K562 (cell line): ENCODE results near the gene MECR. TPM values are rescaled to one million over a fixed set of nuclear protein-coding genes. Genes with fewer than 3 reads are reported as not detected.
A peak's percentile ranks its signal among the peaks of the same experiment; 100 is the strongest.

ENCODE experiments used
- ARID3B ChIP-seq: fragments of 250-450 bp; sonication (Bioruptor Pico); IDR thresholded peaks from 2 replicates; pipeline ENCODE4 v1.4.0; 2020; ENCODE audit warnings: borderline replicate concordance
- ARID4B ChIP-seq: sonication (generic); formaldehyde crosslinking; IDR thresholded peaks from 2 replicates; pipeline ENCODE4 v1.8.0; 2022; ENCODE audit warnings: mild to moderate bottlenecking, missing genetic modification reagents
- MEF2A ChIP-seq: IDR thresholded peaks from 2 replicates; pipeline ENCODE4 v1.6.1; 2011; ENCODE audit warnings: low read depth, mild to moderate bottlenecking, low read length, moderate library complexity; ENCODE audit not compliant: control insufficient read depth
- NCOA6 ChIP-seq: fragments of 450-650 bp; IDR thresholded peaks from 2 replicates; pipeline ENCODE4 v1.6.1; 2017; ENCODE audit warnings: mild to moderate bottlenecking
- RFX5 ChIP-seq: IDR thresholded peaks from 2 replicates; pipeline ENCODE4 v1.6.1; 2011; ENCODE audit warnings: low read depth, mild to moderate bottlenecking, improper control_type of control experiment, low read length
- TCF7L2 ChIP-seq: fragments of 150-350 bp; IDR thresholded peaks from 2 replicates; pipeline ENCODE4 v1.6.1; 2016; ENCODE audit warnings: low read depth, mild to moderate bottlenecking, low read length, moderate library complexity
- YY1 ChIP-seq, 3 experiments: IDR thresholded peaks; 2 replicates each; pipeline ENCODE4 v1.6.1; 2011; ENCODE audit warnings: low read length in 2 of 3, mild to moderate bottlenecking in 2 of 3, moderate library complexity in 2 of 3, borderline replicate concordance in 1 of 3, control low read depth in 1 of 3, low read depth in 1 of 3; ENCODE audit not compliant: insufficient read depth in 3 of 3, insufficient replicate concordance in 2 of 3, control insufficient read depth in 1 of 3, insufficient read length in 1 of 3; ENCODE audit errors: extremely low read depth in 1 of 3
- ZNF780A ChIP-seq: fragments of 250-450 bp; sonication (Bioruptor Pico); IDR thresholded peaks from 2 replicates; pipeline ENCODE4 v1.5.0; 2021; ENCODE audit warnings: mild to moderate bottlenecking
- polyA plus RNA-seq, 8 experiments: library from polyadenylated mRNA; depleted of rRNA in 4 of 8; stranded (reverse) in 5 of 8; unstranded in 3 of 8; fragments of >200 nt; fragmentation: Nextera tagmentation in 2 of 8; fragmentation: Illumina TruSeq in 1 of 8; extraction: Ambion mirVana in 2 of 8; extraction: Trizol in 1 of 8; gene quantifications; 2 replicates each; pipeline versions ENCODE4 v1.2.1 to v1.2.3, GENCODE V29; 2011 to 2014; ENCODE audit warnings: inconsistent platforms in 1 of 8, missing spikeins in 1 of 8
- total RNA-seq, 7 experiments: library from RNA; depleted of rRNA in 6 of 7; stranded (reverse); fragments of >200 nt in 6 of 7; fragmentation: Illumina TruSeq in 2 of 7; extraction: Trizol in 2 of 7; gene quantifications; 2 replicates each; pipeline versions ENCODE4 v1.2.1 to v1.2.3, GENCODE V29; 2011 to 2021; ENCODE audit warnings: low replicate concordance in 1 of 7

The MECR gene
- total and polyA plus RNA-seq, 9 of the 15 experiments (the other 6 are each of a cell fraction or from before 2014, with no cell fraction given), result 10.4 to 58.6 (median 42.9) TPM

GRCh38 chr1:29181413-29182225 is 49.1 kb downstream of the MECR start, which contains the start of gene SRSF4 (continued):
- TF ChIP-seq MEF2A, result no peak
- TF ChIP-seq YY1 (IDR thresholded peaks at IDR 0.05; ENCODE audit: borderline replicate concordance in 1 of 3, control insufficient read depth in 1 of 3, extremely low read depth in 1 of 3, insufficient read depth in 3 of 3, insufficient read length in 1 of 3, insufficient replicate concordance in 2 of 3, low read depth in 1 of 3, low read length in 2 of 3), result peak; percentile 80 to 96 (median 91)
- TF ChIP-seq RFX5, result no peak
- no peak for TF ChIP-seq ZNF780A (CRISPR knock-in tag)
- no peak for TF ChIP-seq TCF7L2
- TF ChIP-seq ARID3B (CRISPR knock-in tag), result peak; percentile 78; the same call in 1 of the 2 replicates
- peak; percentile 97 for TF ChIP-seq ARID4B (CRISPR knock-in tag)
- TF ChIP-seq NCOA6, result no peak
